Lung (tissue), 12 donors: Measurements from ENCODE around the gene B3GNT8. TPM values are rescaled to one million over a fixed set of nuclear protein-coding genes. Genes with fewer than 3 reads are reported as not detected.

ENCODE experiments used
- ATAC-seq: fragments of 200-7000 bp; cut with Tn5 transposase; one replicate; pipeline ENCODE4 v1.9.1; 2020; ENCODE audit warnings: moderate number of reproducible peaks; ENCODE audit not compliant: insufficient read depth, low FRiP score
- DNase-seq, 3 donors: peaks; one replicate each; pipeline ENCODE4 v3.0.0-alpha.2; 2013 to 2017
- H3K27ac ChIP-seq, 2 donors: one replicate each; pipeline ENCODE4 v1.5.1; 2013; ENCODE audit warnings: mild to moderate bottlenecking in 2 of 2, moderate library complexity in 2 of 2, control low read depth in 1 of 2, inconsistent platforms in 1 of 2, low read depth in 1 of 2, low read length in 1 of 2
- H3K27me3 ChIP-seq, 3 donors: one replicate each; pipeline ENCODE4 v1.5.1; 2013; ENCODE audit warnings: low read length in 2 of 3; ENCODE audit not compliant: control insufficient read depth in 3 of 3, insufficient read depth in 3 of 3
- H3K36me3 ChIP-seq, 4 donors: one replicate each; pipeline ENCODE4 v1.5.1; 2013; ENCODE audit warnings: low read length in 4 of 4, mild to moderate bottlenecking in 1 of 4, moderate library complexity in 1 of 4; ENCODE audit not compliant: control insufficient read depth in 4 of 4, insufficient read depth in 4 of 4
- H3K4me1 ChIP-seq, 5 donors: one replicate each; pipeline ENCODE4 v1.5.1; 2013; ENCODE audit warnings: low read length in 5 of 5, mild to moderate bottlenecking in 2 of 5, moderate library complexity in 1 of 5; ENCODE audit not compliant: control insufficient read depth in 5 of 5, insufficient read depth in 5 of 5
- H3K4me3 ChIP-seq: one replicate; pipeline ENCODE4 v1.5.1; 2013; ENCODE audit warnings: mild to moderate bottlenecking, control low read depth, moderate library complexity
- H3K9ac ChIP-seq, 2 donors: one replicate each; pipeline ENCODE4 v1.5.1; 2013; ENCODE audit warnings: low read length in 2 of 2, control low read depth in 1 of 2; ENCODE audit not compliant: insufficient read depth in 1 of 2
- H3K9me3 ChIP-seq, 4 donors: one replicate each; pipeline ENCODE4 v1.5.1; 2013; ENCODE audit warnings: low read length in 3 of 4, mild to moderate bottlenecking in 1 of 4, moderate library complexity in 1 of 4; ENCODE audit not compliant: control insufficient read depth in 4 of 4, insufficient read depth in 3 of 4
- CTCF ChIP-seq: IDR thresholded peaks from 2 replicates; pipeline ENCODE4 v1.5.1; 2012; ENCODE audit warnings: mild to moderate bottlenecking; ENCODE audit errors: control extremely low read depth, extremely low read depth
- WGBS, 2 donors: extraction: QIAGEN DNeasy Blood & Tissue Kit; methylation state at CpG; one replicate each; pipeline ENCODE4 v1.1.7; 2013; 5-methylcytosine and 5-hydroxymethylcytosine counted together
- polyA plus RNA-seq, 2 donors: library from polyadenylated mRNA; stranded (reverse); fragments of 200-250 nt; gene quantifications; one replicate each; pipeline ENCODE4 v1.2.1, GENCODE V29; 2013
- total RNA-seq, 2 donors: library from RNA; depleted of rRNA in 1 of 2; stranded (reverse); fragments of >200 nt in 1 of 2; gene quantifications; one replicate each; pipeline ENCODE4 v1.2.1, GENCODE V29; 2014 to 2021
- donor health status: control.
- donor health status: control.
- donor health status: Bipolar disorder and iron deficiency.
- donor health status: healthy.
- donor health status: DM: yes; HTN: yes; CAD: no.

Gene B3GNT8
- total and polyA plus RNA-seq, 4 donors: 6.2 to 39.0 (median 32.8) TPM

DNA sequence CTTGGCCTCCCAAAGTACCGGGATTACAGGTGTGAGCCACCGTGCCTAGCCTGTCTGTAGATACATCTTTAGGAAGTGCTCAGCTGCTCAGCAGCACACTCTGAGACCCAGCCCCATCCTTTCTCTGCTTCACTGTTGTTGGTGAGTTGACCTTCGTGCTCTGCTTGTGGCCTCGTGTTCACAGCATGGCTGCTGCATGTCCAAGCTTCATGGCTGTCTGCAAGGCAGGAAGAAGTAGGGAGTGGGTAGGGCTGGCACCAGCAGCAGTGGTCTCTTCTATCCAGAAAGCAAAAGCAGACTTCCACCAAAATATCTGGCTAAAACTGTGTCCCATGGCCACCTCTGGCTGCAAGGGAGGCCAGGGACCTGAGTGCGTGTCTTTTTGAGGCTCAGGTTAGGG is 14.2 kb downstream of the B3GNT8 start:
- Histone ChIP-seq H3K36me3 (peaks cover 0 to 28% (median 22%) of the 10 kb centered on the region in 4 donors), H3K9ac (no peak overlapping the region), H3K9me3 (no peaks in the 10 kb centered on the region), H3K4me3 (no peak overlapping the region), H3K4me1 (peaks cover 0 to 11% (median 4%) of the 10 kb centered on the region in 5 donors), H3K27ac (peak overlapping the region in 1 of 2 donors; percentile 40), H3K27me3 (no peaks in the 10 kb centered on the region)
- 98% methylated on average over 5 of the region's 5 CpGs for WGBS, 2 donors
- ATAC-seq (no peak), DNase-seq (no peak)
- no peak for TF ChIP-seq CTCF

GRCh38 chr19:41411968-41412265 is 15.3 kb downstream of the B3GNT8 start:
- no peak for TF ChIP-seq CTCF
- H3K27ac ChIP-seq: peak overlapping the region; percentile 45 to 66
- H3K9me3 ChIP-seq: no peaks in the 10 kb centered on the region
- 75 to 84% methylated on average over 11 of the region's 11 CpGs for WGBS, 2 donors
- no peak overlapping the region for H3K9ac ChIP-seq
- H3K27me3 ChIP-seq: no peaks in the 10 kb centered on the region
- H3K4me3 ChIP-seq: no peak overlapping the region
- DNase-seq (no peak), ATAC-seq (no peak)
- peaks cover 0 to 28% (median 18%) of the 10 kb centered on the region in 4 donors for H3K36me3 ChIP-seq
- H3K4me1 ChIP-seq: peaks cover 0 to 12% (median 4%) of the 10 kb centered on the region in 5 donors

DNA sequence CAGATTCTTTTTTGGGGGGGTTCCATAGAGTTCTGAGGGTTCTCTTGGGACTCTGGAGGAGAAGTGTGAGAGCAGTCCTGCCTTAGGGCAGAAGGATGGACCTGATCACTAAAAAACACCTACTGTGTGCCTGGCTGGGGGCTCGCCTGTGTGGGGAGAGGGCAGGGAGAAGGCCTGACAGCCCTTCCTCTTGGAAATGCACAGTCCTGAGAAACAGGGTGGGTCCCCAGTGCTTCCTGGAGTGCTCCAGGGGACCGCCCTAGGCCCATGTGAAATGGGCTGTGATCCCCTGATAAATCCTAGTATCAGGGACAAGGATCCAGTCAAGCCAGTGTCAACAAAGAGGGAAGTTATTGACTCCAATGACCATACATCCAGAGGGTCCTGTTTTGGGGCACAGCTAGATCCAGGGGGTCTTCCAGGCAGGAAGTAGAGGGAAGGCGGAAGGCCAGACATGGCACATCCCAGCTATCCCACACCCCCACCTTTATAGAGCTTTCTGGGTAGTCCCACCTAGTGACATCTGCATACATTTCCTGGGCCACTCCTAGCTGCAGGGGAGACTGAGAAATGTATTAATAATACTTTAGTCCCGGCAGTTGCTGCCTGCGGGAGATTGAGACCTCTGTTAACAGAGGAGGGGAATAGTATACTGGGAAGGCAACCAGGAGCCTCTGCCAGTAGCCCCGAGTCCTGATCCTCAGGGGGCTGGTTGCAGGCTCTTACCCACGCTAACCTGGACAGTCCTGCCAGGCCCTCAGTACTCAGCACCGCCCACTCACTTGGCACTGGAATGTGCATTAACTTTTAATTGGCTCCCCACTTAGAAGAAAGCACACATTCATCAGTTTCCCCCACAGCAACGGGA is 15.8 kb downstream of the B3GNT8 start:
- no peak overlapping the region for H3K4me3 ChIP-seq
- H3K9me3 ChIP-seq: no peaks in the 10 kb centered on the region
- ATAC-seq (no peak), DNase-seq (no peak)
- no peak overlapping the region for H3K9ac ChIP-seq
- peak overlapping the region; percentile 45 to 66 for H3K27ac ChIP-seq
- H3K4me1 ChIP-seq: peaks cover 0 to 12% (median 4%) of the 10 kb centered on the region in 5 donors
- peaks cover 0 to 28% (median 18%) of the 10 kb centered on the region in 4 donors for H3K36me3 ChIP-seq
- TF ChIP-seq CTCF: no peak
- H3K27me3 ChIP-seq: no peaks in the 10 kb centered on the region
- WGBS, 2 donors: 73 to 75% methylated on average over 9 of the region's 9 CpGs
